Measurements from ENCODE around the gene TFR2. TPM values are rescaled to one million over a fixed set of nuclear protein-coding genes. Genes with fewer than 3 reads are reported as not detected.

Gene TFR2
- total and polyA plus RNA-seq, 12 donors, result 0.20 to 0.58 (median 0.49) TPM; not detected in 7

GRCh38 chr7:100570954-100571828 is 70.2 kb downstream of the TFR2 start:
- Histone ChIP-seq H3K4me3 (no peak overlapping the region), H3K36me3 (peaks cover 0 to 36% (median 22%) of the 10 kb centered on the region in 9 donors), H3K27me3 (peaks cover 0 to 18% (median 0%) of the 10 kb centered on the region in 7 donors), H3K27ac (no peak overlapping the region), H3K9me3 (no peaks in the 10 kb centered on the region), H3K4me1 (peaks cover 0 to 26% (median 15%) of the 10 kb centered on the region in 9 donors)
- no peak for DNase-seq
- WGBS, 2 donors, result 69 to 73% methylated on average over 26 of the region's 26 CpGs
- TF ChIP-seq CTCF (IDR thresholded peaks at IDR 0.05), result no peak
- intact Hi-C loops (cut with DNase I), result no loop called here
- no peak for ATAC-seq

Other genes starting within 250 kb of the TFR2 start
- gene ZCWPW1, start 212.8 kb downstream of the TFR2 start, total RNA-seq, result 1 to 10 TPM; 3.3 to 5.5 (median 4.0) TPM
- 1 to 10 TPM; 7.2 to 7.5 TPM for gene ZCWPW1, start 212.8 kb downstream of the TFR2 start, polyA plus RNA-seq
- 10 to 100 TPM; 17.2 to 27.7 (median 23.0) TPM for gene MEPCE, start 211.7 kb downstream of the TFR2 start, total RNA-seq
- gene MEPCE, start 211.7 kb downstream of the TFR2 start, polyA plus RNA-seq, result 10 to 100 TPM; 15.1 to 18.7 TPM
- gene PPP1R35, start 205.1 kb downstream of the TFR2 start, total RNA-seq, result 10 to 100 TPM in 7 of 10 donors, 1 to 10 TPM in 3; 7.5 to 18.2 (median 11.3) TPM
- 10 to 100 TPM; 30.3 to 60.4 TPM for gene PPP1R35, start 205.1 kb downstream of the TFR2 start, polyA plus RNA-seq
- 1 to 10 TPM in 2 of 10 donors, under 1 TPM in 4, not detected in 4; 0.28 to 1.1 (median 0.54) TPM for gene SPACDR, start 177.3 kb downstream of the TFR2 start, total RNA-seq
- gene SPACDR, start 177.3 kb downstream of the TFR2 start, polyA plus RNA-seq, result 1 to 10 TPM in 1 of 2 donors, under 1 TPM in 1; 0.93 to 1.3 TPM
- 10 to 100 TPM; 36.0 to 72.3 (median 46.7) TPM for gene TSC22D4, start 162.3 kb downstream of the TFR2 start, total RNA-seq
- gene TSC22D4, start 162.3 kb downstream of the TFR2 start, polyA plus RNA-seq, result 10 to 100 TPM; 46.0 to 53.7 TPM
- gene NYAP1, start 157.6 kb downstream of the TFR2 start, total RNA-seq, result under 1 TPM; 0.10 to 0.86 (median 0.30) TPM
- under 1 TPM; 0.30 to 0.59 TPM for gene NYAP1, start 157.6 kb downstream of the TFR2 start, polyA plus RNA-seq
- 10 to 100 TPM; 20.7 to 35.8 (median 28.4) TPM for gene AGFG2, start 102.3 kb downstream of the TFR2 start, total RNA-seq
- 10 to 100 TPM in 1 of 2 donors, 1 to 10 TPM in 1; 9.9 to 24.0 TPM for gene AGFG2, start 102.3 kb downstream of the TFR2 start, polyA plus RNA-seq
- gene SAP25, start 67.7 kb downstream of the TFR2 start, total RNA-seq, result under 1 TPM in 5 of 10 donors, not detected in 5; 0.36 to 0.87 (median 0.62) TPM
- 1 to 10 TPM in 1 of 2 donors, under 1 TPM in 1; 0.88 to 2.3 TPM for gene SAP25, start 67.7 kb downstream of the TFR2 start, polyA plus RNA-seq
- 10 to 100 TPM; 18.4 to 37.9 (median 23.6) TPM for gene LRCH4, start 55.4 kb downstream of the TFR2 start, total RNA-seq
- gene LRCH4, start 55.4 kb downstream of the TFR2 start, polyA plus RNA-seq, result 10 to 100 TPM; 36.1 to 57.6 TPM
- gene FBXO24, start 55.2 kb downstream of the TFR2 start, total RNA-seq, result under 1 TPM in 8 of 10 donors, not detected in 2; 0.15 to 0.66 (median 0.40) TPM
- under 1 TPM; 0.20 to 0.73 TPM for gene FBXO24, start 55.2 kb downstream of the TFR2 start, polyA plus RNA-seq
- 10 to 100 TPM; 13.1 to 59.6 (median 25.8) TPM for gene PCOLCE, start 39.2 kb downstream of the TFR2 start, total RNA-seq
- 10 to 100 TPM; 56.4 to 74.3 TPM for gene PCOLCE, start 39.2 kb downstream of the TFR2 start, polyA plus RNA-seq
- 10 to 100 TPM in 5 of 10 donors, 1 to 10 TPM in 5; 8.0 to 12.5 (median 9.9) TPM for gene MOSPD3, start 29.0 kb downstream of the TFR2 start, total RNA-seq
- gene MOSPD3, start 29.0 kb downstream of the TFR2 start, polyA plus RNA-seq, result 10 to 100 TPM; 11.2 to 12.6 TPM
- gene ACTL6B, start 14.9 kb upstream of the TFR2 start, total RNA-seq, result not detected
- not detected for gene ACTL6B, start 14.9 kb upstream of the TFR2 start, polyA plus RNA-seq
- 100 to 1,000 TPM in 7 of 10 donors, 10 to 100 TPM in 3; 91.6 to 150 (median 106) TPM for gene GNB2, start 32.2 kb upstream of the TFR2 start, total RNA-seq
- gene GNB2, start 32.2 kb upstream of the TFR2 start, polyA plus RNA-seq, result 100 to 1,000 TPM in 1 of 2 donors, 10 to 100 TPM in 1; 32.8 to 227 TPM
- gene GIGYF1, start 52.7 kb upstream of the TFR2 start, total RNA-seq, result 10 to 100 TPM; 20.5 to 33.9 (median 24.2) TPM
- 10 to 100 TPM in 1 of 2 donors, 1 to 10 TPM in 1; 9.4 to 47.3 TPM for gene GIGYF1, start 52.7 kb upstream of the TFR2 start, polyA plus RNA-seq
- gene POP7, start 64.6 kb upstream of the TFR2 start, total RNA-seq, result 10 to 100 TPM; 23.2 to 34.9 (median 25.3) TPM
- 10 to 100 TPM; 35.5 to 71.5 TPM for gene POP7, start 64.6 kb upstream of the TFR2 start, polyA plus RNA-seq
- under 1 TPM in 1 of 10 donors, not detected in 9; 0.23 TPM for gene EPO, start 78.9 kb upstream of the TFR2 start, total RNA-seq
- not detected for gene EPO, start 78.9 kb upstream of the TFR2 start, polyA plus RNA-seq
- not detected for gene ZAN, start 92.0 kb upstream of the TFR2 start, total RNA-seq
- gene ZAN, start 92.0 kb upstream of the TFR2 start, polyA plus RNA-seq, result not detected
- gene EPHB4, start 186.0 kb upstream of the TFR2 start, total RNA-seq, result 10 to 100 TPM; 13.8 to 41.6 (median 21.0) TPM
- 10 to 100 TPM; 14.4 to 27.6 TPM for gene EPHB4, start 186.0 kb upstream of the TFR2 start, polyA plus RNA-seq
- gene SLC12A9, start 211.2 kb upstream of the TFR2 start, total RNA-seq, result 10 to 100 TPM in 1 of 10 donors, 1 to 10 TPM in 9; 4.8 to 15.7 (median 6.9) TPM
- gene SLC12A9, start 211.2 kb upstream of the TFR2 start, polyA plus RNA-seq, result 10 to 100 TPM; 10.2 to 14.0 TPM
- 10 to 100 TPM; 13.0 to 23.7 (median 17.7) TPM for gene TRIP6, start 225.8 kb upstream of the TFR2 start, total RNA-seq
- gene TRIP6, start 225.8 kb upstream of the TFR2 start, polyA plus RNA-seq, result 10 to 100 TPM; 15.4 to 26.3 TPM
- gene SRRT, start 233.6 kb upstream of the TFR2 start, total RNA-seq, result 10 to 100 TPM; 38.4 to 69.5 (median 49.6) TPM
- 10 to 100 TPM; 47.6 to 67.6 TPM for gene SRRT, start 233.6 kb upstream of the TFR2 start, polyA plus RNA-seq
- 1 to 10 TPM in 9 of 10 donors, under 1 TPM in 1; 0.99 to 3.3 (median 1.7) TPM for gene UFSP1, start 248.2 kb upstream of the TFR2 start, total RNA-seq
- gene UFSP1, start 248.2 kb upstream of the TFR2 start, polyA plus RNA-seq, result 1 to 10 TPM; 3.1 to 3.4 TPM

Measured in heart right ventricle (tissue), 16 donors.